Kidney (tissue), 14 donors: ENCODE data around the gene DENND10. TPM values are rescaled to one million over a fixed set of nuclear protein-coding genes. Genes with fewer than 3 reads are reported as not detected.

Experiments
- DNase-seq, 5 donors: peaks; one replicate each; pipeline ENCODE4 v3.0.0-alpha.2; 2013 to 2020
- FAIRE-seq: peaks from 2 replicates; lab custom pipeline; 2012; peaks lifted over from hg19 to GRCh38; lab: Jason Lieb, UNC
- H3K27ac ChIP-seq, 2 donors: one replicate each; pipeline ENCODE4 v1.7.0; 2013; ENCODE audit warnings: low read depth in 2 of 2, low read length in 2 of 2, inconsistent platforms in 1 of 2
- H3K27me3 ChIP-seq: one replicate; pipeline ENCODE4 v1.7.1; 2013; ENCODE audit warnings: low read length, inconsistent platforms; ENCODE audit not compliant: control insufficient read depth, insufficient read depth
- H3K36me3 ChIP-seq, 3 donors: one replicate each; pipeline versions ENCODE4 v1.7.0 to v1.7.1; 2013; ENCODE audit warnings: low read length in 3 of 3, control low read depth in 1 of 3, inconsistent platforms in 1 of 3; ENCODE audit not compliant: insufficient read depth in 3 of 3, control insufficient read depth in 2 of 3
- H3K4me1 ChIP-seq, 3 donors: one replicate each; pipeline versions ENCODE4 v1.7.0 to v1.7.1; 2013; ENCODE audit warnings: low read length in 3 of 3, inconsistent platforms in 1 of 3, low read depth in 1 of 3; ENCODE audit not compliant: control insufficient read depth in 2 of 3, insufficient read depth in 2 of 3
- H3K4me3 ChIP-seq, 3 donors: one replicate each; pipeline versions ENCODE4 v1.7.0 to v1.8.1; 2013; ENCODE audit warnings: low read length in 3 of 3, control low read depth in 1 of 3, inconsistent platforms in 1 of 3
- H3K9ac ChIP-seq, 3 donors: one replicate each; pipeline versions ENCODE4 v1.7.0 to v1.7.1; 2013; ENCODE audit warnings: low read length in 3 of 3, control low read depth in 1 of 3, inconsistent platforms in 1 of 3
- H3K9me3 ChIP-seq, 3 donors: one replicate each; pipeline versions ENCODE4 v1.7.0 to v1.7.1; 2013; ENCODE audit warnings: low read length in 3 of 3, control low read depth in 1 of 3, inconsistent platforms in 1 of 3; ENCODE audit not compliant: control insufficient read depth in 2 of 3, insufficient read depth in 1 of 3
- CTCF ChIP-seq: IDR thresholded peaks from 3 replicates; pipeline ENCODE4 v1.5.1; 2012; ENCODE audit warnings: mild to moderate bottlenecking, moderate library complexity, borderline replicate concordance; ENCODE audit not compliant: insufficient read depth; ENCODE audit errors: extremely low read depth
- intact Hi-C: fragments of 100-400 bp; cut with DNase I; formaldehyde crosslinking; loops from one replicate; pipeline ENCODE4 v1.11.1; 2022
- polyA plus RNA-seq: library from polyadenylated mRNA; stranded (reverse); fragments of 350-450 nt; fragmentation: Illumina TruSeq; extraction: RNeasy Lipid Tissue Mini Kit (QIAGEN cat#74804); gene quantifications from one replicate; pipeline ENCODE4 v1.2.3, GENCODE V29; 2014; ENCODE audit warnings: low read depth, low replicate concordance; ENCODE audit not compliant: insufficient read depth
- total RNA-seq: library from RNA; stranded (reverse); fragmentation: NEBNext Ultra II Directional; extraction: Animal tissue kit (Norgen Biotek cat#: 25700); gene quantifications from one replicate; pipeline ENCODE4 v1.2.1, GENCODE V29; 2021
- donor health status: control.
- donor health status: control.
- donor health status: control.
- donor health status: control.
- donor health status: control.
- donor health status: DM: yes; HTN: yes; CAD: no.
- donor health status: Normal renal cell carcinoma (clear cell type).

Gene DENND10
- total and polyA plus RNA-seq, 2 donors from 2014 or later = 31.6 to 31.7 TPM

- H3K27ac ChIP-seq = no peak overlapping the region
- no peaks in the 10 kb centered on the region for H3K27me3 ChIP-seq
- no peak overlapping the region for H3K4me3 ChIP-seq
- H3K9me3 ChIP-seq = no peaks in the 10 kb centered on the region
- FAIRE-seq = no peak
- H3K4me1 ChIP-seq = peaks cover 3 to 6% (median 6%) of the 10 kb centered on the region in 3 donors
- no peak for TF ChIP-seq CTCF
- peaks cover 5 to 21% (median 11%) of the 10 kb centered on the region in 3 donors for H3K36me3 ChIP-seq
- no peak for DNase-seq
- H3K9ac ChIP-seq = no peak overlapping the region
- intact Hi-C loops = no loop called here
These were observed 63.1 kb downstream of the DENND10 start for GRCh38 chr10:119167041-119167440.

GRCh38 chr10:119174109-119174508 lies 70.2 kb downstream of the DENND10 start:
- Histone ChIP-seq H3K36me3 (peaks cover 11 to 40% (median 14%) of the 10 kb centered on the region in 3 donors), H3K27me3 (no peaks in the 10 kb centered on the region), H3K4me3 (no peak overlapping the region), H3K27ac (no peak overlapping the region), H3K9me3 (no peaks in the 10 kb centered on the region), H3K4me1 (peaks cover 0 to 3% (median 2%) of the 10 kb centered on the region in 3 donors), H3K9ac (no peak overlapping the region)
- DNase-seq = no peak
- FAIRE-seq = no peak
- intact Hi-C loops = no loop called here
- no peak for TF ChIP-seq CTCF

GRCh38 chr10:119176166-119176565 lies 72.3 kb downstream of the DENND10 start:
- Histone ChIP-seq H3K36me3 (peaks cover 8 to 28% (median 8%) of the 10 kb centered on the region in 3 donors), H3K4me1 (peaks cover 0 to 3% (median 3%) of the 10 kb centered on the region in 3 donors), H3K9ac (no peak overlapping the region), H3K27ac (no peak overlapping the region), H3K9me3 (no peaks in the 10 kb centered on the region), H3K4me3 (no peak overlapping the region), H3K27me3 (no peaks in the 10 kb centered on the region)
- FAIRE-seq (no peak), DNase-seq (no peak)
- no peak for TF ChIP-seq CTCF
- intact Hi-C loops = no loop called here
